Mammary epithelial cell (primary cell): ENCODE results near the gene ZNF41.

Experiments used
- CTCF ChIP-seq, 2 donors: IDR thresholded peaks in 1 of 2; conservative IDR thresholded peaks in 1 of 2; 2 replicates each; pipeline ENCODE4 v1.5.1; 2011 to 2012; ENCODE audit warnings: inconsistent platforms in 2 of 2, low read length in 2 of 2, mild to moderate bottlenecking in 2 of 2, control low read depth in 1 of 2, low read depth in 1 of 2; ENCODE audit not compliant: insufficient read depth in 1 of 2; ENCODE audit errors: extremely low read depth in 1 of 2
- EZH2 ChIP-seq: IDR thresholded peaks from 2 replicates; pipeline ENCODE4 v1.6.1; 2012; ENCODE audit warnings: low read length, inconsistent platforms, borderline replicate concordance

GRCh38 chrX:47447607-47448006, 35.4 kb downstream of the ZNF41 start:
- TF ChIP-seq CTCF (conservative IDR thresholded peaks at IDR 0.05 in 1 of 2, IDR thresholded peaks at IDR 0.05 in 1 of 2; ENCODE audit: extremely low read depth in 1 of 2, insufficient read depth in 1 of 2, low read depth in 1 of 2, low read length in 2 of 2) (no peak), EZH2 (no peak)
